Stimulated activated naive B cell treated with anti-CD40 and anti-IgM and Interleukin-4, amounts not matched to agents 10 μg/mL and 1 μg/mL and 100 μg/mL, for 72 hours (primary cell): ENCODE results near the gene LRP8.

Experiments
- ATAC-seq, 2 donors: fragments of 150-1000 bp; cut with Tn5 transposase; replicated peaks; 2 replicates each; pipeline ENCODE4 v1.10.0; 2021; ENCODE audit warnings: moderate library complexity in 1 of 2
- DNase-seq: peaks from one replicate; pipeline ENCODE4 v3.0.0; 2021
- H3K27ac Mint-ChIP-seq: one replicate; pipeline ENCODE4 v1.8.0; 2022; ENCODE audit warnings: mild to moderate bottlenecking, mixed read lengths
- H3K27me3 Mint-ChIP-seq, 2 donors: one replicate each; pipeline ENCODE4 v1.8.0; 2022; ENCODE audit warnings: mixed read lengths in 2 of 2
- H3K36me3 Mint-ChIP-seq, 2 donors: one replicate each; pipeline ENCODE4 v1.8.0; 2022; ENCODE audit warnings: mixed read lengths in 2 of 2, mild to moderate bottlenecking in 1 of 2
- H3K4me1 Mint-ChIP-seq, 2 donors: one replicate each; pipeline ENCODE4 v1.8.0; 2022; ENCODE audit warnings: mixed read lengths in 2 of 2, mild to moderate bottlenecking in 1 of 2
- H3K4me3 Mint-ChIP-seq, 2 donors: one replicate each; pipeline ENCODE4 v1.8.0; 2022; ENCODE audit warnings: mild to moderate bottlenecking in 2 of 2, mixed read lengths in 2 of 2, moderate library complexity in 1 of 2
- H3K9me3 Mint-ChIP-seq, 2 donors: one replicate each; pipeline ENCODE4 v1.8.0; 2022; ENCODE audit warnings: mixed read lengths in 2 of 2, mild to moderate bottlenecking in 1 of 2

Gene LRP8

DNA sequence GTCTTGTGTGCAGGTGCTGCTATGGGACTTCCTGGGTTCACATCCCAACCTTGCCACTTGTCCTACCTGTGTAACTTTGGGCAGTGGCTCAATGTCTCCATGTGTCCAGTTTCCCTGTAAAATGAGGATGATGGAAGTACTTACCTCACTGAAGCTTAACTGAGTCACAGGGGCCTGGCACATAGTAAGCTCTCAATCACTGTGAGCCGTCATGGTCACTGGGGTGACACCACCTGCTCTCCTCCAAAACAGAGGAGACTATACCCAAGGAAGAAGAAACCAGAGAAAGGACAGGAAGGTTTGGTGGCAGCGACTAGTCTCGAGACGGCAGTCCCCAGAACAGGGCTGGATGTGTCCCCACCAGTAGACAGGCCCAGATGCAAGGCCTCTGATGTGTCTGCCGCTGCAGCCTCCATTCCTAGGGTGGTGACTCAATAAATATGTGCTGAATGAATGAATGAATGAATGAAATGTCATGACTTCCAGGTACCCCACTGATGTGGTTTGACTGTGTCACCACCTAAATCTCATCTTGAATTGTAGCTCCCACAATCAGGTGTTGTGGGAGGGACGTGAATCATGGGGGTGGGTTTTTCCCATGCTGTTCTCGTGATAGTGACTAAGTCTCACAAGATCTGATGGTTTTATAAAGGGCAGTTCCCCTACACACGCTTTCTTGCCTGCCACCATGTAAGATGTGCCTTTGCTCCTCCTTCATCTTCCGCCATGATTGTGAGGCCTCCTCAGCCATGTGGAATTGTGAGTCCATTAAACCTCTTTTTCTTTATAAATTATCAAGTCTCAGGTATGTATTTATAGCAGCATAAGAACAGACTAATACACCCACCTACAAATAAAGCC lies 13.0 kb upstream of the LRP8 start:
- peak overlapping the region; percentile 7 for H3K27ac Mint-ChIP-seq
- DNase-seq (no peak), ATAC-seq (no peak)

GRCh38 chr1:53339736-53340635 lies 12.1 kb upstream of the LRP8 start:
- Mint-ChIP-seq H3K9me3 (peaks cover 7% of the 10 kb centered on the region in 2 donors), H3K27ac (no peak overlapping the region), H3K36me3 (peaks cover 0 to 14% of the 10 kb centered on the region in 2 donors), H3K4me1 (peaks cover 6% of the 10 kb centered on the region in 2 donors), H3K27me3 (peaks cover 0 to 6% of the 10 kb centered on the region in 2 donors), H3K4me3 (no peak overlapping the region)
- no peak for ATAC-seq
- no peak for DNase-seq

More for the DNA sequence above, 13.0 kb upstream of the LRP8 start:
- peaks cover 0 to 6% of the 10 kb centered on the region in 2 donors for H3K27me3 Mint-ChIP-seq
- peaks cover 7% of the 10 kb centered on the region in 2 donors for H3K9me3 Mint-ChIP-seq
- H3K4me3 Mint-ChIP-seq: no peak overlapping the region
- H3K36me3 Mint-ChIP-seq: peaks cover 0 to 14% of the 10 kb centered on the region in 2 donors
- H3K4me1 Mint-ChIP-seq: peaks cover 5 to 11% of the 10 kb centered on the region in 2 donors

DNA sequence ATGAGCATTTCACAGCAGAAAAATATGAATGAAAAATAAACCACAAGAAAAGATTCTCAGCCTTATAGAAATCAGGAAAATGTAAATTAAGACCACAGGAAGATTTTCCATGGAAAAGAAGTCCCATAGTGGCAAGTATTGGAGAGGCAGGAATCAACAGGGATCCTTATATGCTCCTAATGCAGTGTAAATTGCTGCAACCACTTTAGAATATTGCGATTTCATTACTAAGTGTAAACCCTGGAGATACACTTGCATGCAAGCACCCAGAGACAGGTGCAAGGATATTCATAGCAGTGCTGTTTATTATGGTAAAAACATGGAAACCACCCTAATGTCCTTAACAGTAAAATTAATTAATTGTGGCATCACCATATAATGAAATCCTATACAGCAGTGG lies 10.6 kb upstream of the LRP8 start:
- H3K36me3 Mint-ChIP-seq: peaks cover 0 to 14% of the 10 kb centered on the region in 2 donors
- DNase-seq: no peak
- no peak for ATAC-seq
- H3K27me3 Mint-ChIP-seq: peaks cover 0 to 6% of the 10 kb centered on the region in 2 donors
- H3K4me3 Mint-ChIP-seq: no peak overlapping the region
- H3K9me3 Mint-ChIP-seq: peaks cover 7% of the 10 kb centered on the region in 2 donors
- no peak overlapping the region for H3K27ac Mint-ChIP-seq
- H3K4me1 Mint-ChIP-seq: peaks cover 9 to 11% of the 10 kb centered on the region in 2 donors

DNA sequence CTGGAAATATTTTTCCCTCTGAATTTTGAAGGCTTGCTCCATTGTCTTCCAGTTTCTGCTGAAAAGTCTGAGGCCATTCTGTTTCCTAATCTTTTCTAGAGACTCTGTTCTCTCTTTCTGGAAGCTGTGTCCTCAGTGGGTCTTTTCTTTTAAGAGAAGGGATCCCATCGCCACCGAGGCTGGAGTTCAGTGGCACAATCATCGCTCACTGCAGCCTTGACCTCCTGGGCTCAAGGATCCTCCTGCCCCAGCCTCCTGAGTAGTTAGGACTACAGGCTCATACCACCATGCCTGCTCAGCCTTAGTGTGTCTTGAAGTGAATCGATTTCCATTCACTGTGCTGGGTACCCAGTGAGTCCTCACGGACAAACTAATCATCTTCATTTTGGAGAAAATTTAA lies 9.6 kb upstream of the LRP8 start:
- H3K27me3 Mint-ChIP-seq: peaks cover 0 to 6% of the 10 kb centered on the region in 2 donors
- peaks cover 7% of the 10 kb centered on the region in 2 donors for H3K9me3 Mint-ChIP-seq
- DNase-seq: no peak
- no peak overlapping the region for H3K27ac Mint-ChIP-seq
- peaks cover 0 to 14% of the 10 kb centered on the region in 2 donors for H3K36me3 Mint-ChIP-seq
- H3K4me1 Mint-ChIP-seq: peaks cover 9 to 11% of the 10 kb centered on the region in 2 donors
- H3K4me3 Mint-ChIP-seq: no peak overlapping the region
- no peak for ATAC-seq

- H3K27me3 Mint-ChIP-seq: peaks cover 0 to 6% of the 10 kb centered on the region in 2 donors
- no peak overlapping the region for H3K4me3 Mint-ChIP-seq
- no peak overlapping the region for H3K27ac Mint-ChIP-seq
- peaks cover 0 to 8% of the 10 kb centered on the region in 2 donors for H3K36me3 Mint-ChIP-seq
- ATAC-seq (no peak), DNase-seq (no peak)
- peaks cover 6 to 7% of the 10 kb centered on the region in 2 donors for H3K4me1 Mint-ChIP-seq
- peaks cover 1 to 2% of the 10 kb centered on the region in 2 donors for H3K9me3 Mint-ChIP-seq
Measured at GRCh38 chr1:53336146-53336545, 8.3 kb upstream of the LRP8 start.

DNA sequence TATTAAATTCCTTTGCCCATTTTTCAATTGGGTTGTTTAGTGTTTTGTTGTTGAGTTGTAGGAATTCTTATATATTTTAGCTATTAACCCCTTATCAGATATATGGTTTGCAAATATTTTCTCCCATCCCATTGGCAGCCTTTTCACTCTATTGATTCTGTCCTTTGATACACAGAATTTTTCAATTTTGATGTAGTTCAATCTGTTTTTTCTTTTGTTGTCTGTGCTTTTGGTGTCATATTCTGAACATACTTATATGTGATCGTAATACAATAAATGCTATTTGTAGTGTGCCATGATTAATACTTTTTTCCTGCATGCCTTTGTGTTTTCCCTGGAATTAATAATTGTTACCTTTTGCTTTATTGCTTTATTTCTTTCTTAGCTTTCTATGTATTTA lies 7.8 kb upstream of the LRP8 start:
- DNase-seq (no peak), ATAC-seq (no peak)
- Mint-ChIP-seq H3K27ac (no peak overlapping the region), H3K36me3 (peaks cover 0 to 6% of the 10 kb centered on the region in 2 donors), H3K9me3 (peaks cover 0 to under 1% of the 10 kb centered on the region in 2 donors), H3K4me1 (peaks cover 6 to 7% of the 10 kb centered on the region in 2 donors), H3K4me3 (no peak overlapping the region), H3K27me3 (peaks cover 0 to 6% of the 10 kb centered on the region in 2 donors)

DNA sequence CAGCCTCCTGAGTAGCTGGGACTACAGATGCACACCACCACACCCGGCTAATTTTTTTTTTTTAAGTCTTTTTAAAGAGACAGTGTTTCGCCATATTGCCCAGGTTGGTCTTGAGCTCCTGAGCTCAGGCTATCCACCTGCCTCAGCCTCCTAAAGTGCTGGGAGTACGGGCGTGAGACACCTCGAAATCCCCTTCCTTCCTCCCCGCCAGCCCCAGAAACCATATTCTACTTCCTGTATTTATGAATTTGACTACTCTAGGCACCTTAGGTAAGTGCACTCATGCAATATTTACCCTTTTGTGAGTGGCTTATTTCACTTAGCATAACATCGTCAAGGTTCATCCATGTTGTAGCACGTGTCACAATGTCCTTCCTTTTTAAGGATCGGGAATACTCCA lies 6.9 kb upstream of the LRP8 start:
- Mint-ChIP-seq H3K4me1 (peaks cover 6 to 7% of the 10 kb centered on the region in 2 donors), H3K9me3 (no peaks in the 10 kb centered on the region), H3K27me3 (peaks cover 0 to 6% of the 10 kb centered on the region in 2 donors), H3K4me3 (no peak overlapping the region), H3K36me3 (peaks cover 0 to 4% of the 10 kb centered on the region in 2 donors), H3K27ac (no peak overlapping the region)
- peak; percentile 62 to 72 for ATAC-seq
- no peak for DNase-seq

GRCh38 chr1:53334312-53334711 lies 6.4 kb upstream of the LRP8 start:
- ATAC-seq (no peak), DNase-seq (no peak)
- peaks cover 0 to 6% of the 10 kb centered on the region in 2 donors for H3K27me3 Mint-ChIP-seq
- H3K4me3 Mint-ChIP-seq: no peak overlapping the region
- H3K9me3 Mint-ChIP-seq: no peaks in the 10 kb centered on the region
- peaks cover 0 to 4% of the 10 kb centered on the region in 2 donors for H3K36me3 Mint-ChIP-seq
- no peak overlapping the region for H3K27ac Mint-ChIP-seq
- peaks cover 6 to 7% of the 10 kb centered on the region in 2 donors for H3K4me1 Mint-ChIP-seq

DNA sequence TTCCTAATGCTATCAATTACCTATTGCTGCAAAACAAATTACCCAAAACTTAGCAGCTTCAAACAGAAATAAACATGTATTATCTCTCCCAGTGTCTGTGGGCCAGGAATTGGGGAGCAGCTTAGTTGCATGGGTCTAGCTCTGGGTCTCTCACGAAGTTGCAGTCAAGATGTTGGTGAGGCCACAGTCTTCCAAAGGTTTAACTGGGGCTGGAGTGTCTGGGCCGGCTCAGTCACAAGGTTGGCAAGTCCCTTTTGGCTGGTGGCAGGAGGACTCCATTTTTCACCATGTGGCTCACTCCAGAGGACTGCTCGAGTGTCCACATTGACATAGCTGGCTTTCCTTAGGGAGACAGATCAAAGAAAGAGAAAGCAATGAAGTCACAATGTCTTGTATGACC lies 5.0 kb upstream of the LRP8 start:
- Mint-ChIP-seq H3K27ac (no peak overlapping the region), H3K9me3 (no peaks in the 10 kb centered on the region), H3K36me3 (peaks cover 0 to under 1% of the 10 kb centered on the region in 2 donors), H3K27me3 (peaks cover 0 to 2% of the 10 kb centered on the region in 2 donors), H3K4me3 (no peak overlapping the region), H3K4me1 (peaks cover 11 to 14% of the 10 kb centered on the region in 2 donors)
- DNase-seq: no peak
- no peak for ATAC-seq

DNA sequence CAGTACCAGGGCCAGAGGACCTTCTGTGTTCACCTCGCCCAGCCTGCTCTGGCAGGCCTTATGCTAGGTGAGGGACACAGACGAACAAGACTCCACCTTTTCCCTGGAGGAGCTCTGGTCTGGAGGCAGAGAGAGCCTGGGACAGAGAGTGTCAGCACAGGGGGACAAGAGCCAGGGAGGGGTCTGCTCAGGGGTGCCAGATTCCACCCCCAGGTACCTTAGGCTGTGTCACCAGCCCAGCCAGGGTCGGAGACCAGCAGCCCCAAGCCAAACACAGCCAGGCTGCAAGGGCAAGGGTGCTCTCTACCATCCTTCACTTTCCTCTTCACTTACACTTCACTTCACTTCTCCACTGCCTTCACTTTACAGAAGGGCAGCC lies 4.3 kb upstream of the LRP8 start:
- H3K27ac Mint-ChIP-seq: no peak overlapping the region
- peaks cover 11 to 14% of the 10 kb centered on the region in 2 donors for H3K4me1 Mint-ChIP-seq
- ATAC-seq (no peak), DNase-seq (no peak)
- no peaks in the 10 kb centered on the region for H3K27me3 Mint-ChIP-seq
- H3K36me3 Mint-ChIP-seq: peaks cover 0 to 1% of the 10 kb centered on the region in 2 donors
- H3K9me3 Mint-ChIP-seq: no peaks in the 10 kb centered on the region
- H3K4me3 Mint-ChIP-seq: no peak overlapping the region

DNA sequence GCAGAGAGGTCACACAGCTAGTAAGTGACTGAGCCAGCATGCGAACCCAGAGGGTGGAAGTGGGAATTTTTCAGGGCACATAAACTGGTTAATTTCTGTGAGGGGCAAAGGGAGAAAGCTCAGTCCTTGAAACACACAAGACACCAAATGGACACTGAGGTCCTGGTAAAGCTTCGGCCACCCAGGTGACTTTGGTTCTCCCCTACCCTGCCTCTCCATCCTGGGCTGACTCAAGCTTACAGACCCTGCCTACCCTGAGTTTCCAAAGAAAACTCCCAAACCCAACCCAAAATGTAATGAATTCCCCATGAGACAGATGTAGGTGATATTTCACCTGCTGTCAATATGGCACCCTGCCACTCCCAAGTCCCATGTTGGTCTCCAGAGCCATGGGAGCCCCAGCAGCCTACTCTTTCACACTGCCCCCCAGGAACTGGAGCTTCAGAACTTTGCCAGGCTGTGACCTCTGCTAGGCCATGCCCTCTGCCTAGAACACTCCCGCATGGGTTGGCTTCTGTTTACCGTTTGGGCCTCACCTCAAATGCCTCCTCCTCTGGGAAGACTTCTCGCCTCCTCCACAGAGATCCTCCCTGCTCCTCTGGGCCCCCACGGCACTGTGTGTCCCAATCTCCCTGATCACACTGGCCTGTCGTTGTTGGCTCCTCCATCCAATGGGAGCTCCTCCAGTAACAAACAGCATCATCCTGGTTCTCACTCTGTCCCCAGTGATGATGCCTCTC lies 3.7 kb upstream of the LRP8 start:
- no peaks in the 10 kb centered on the region for H3K9me3 Mint-ChIP-seq
- no peak for ATAC-seq
- H3K4me1 Mint-ChIP-seq: peaks cover 11 to 14% of the 10 kb centered on the region in 2 donors
- H3K27me3 Mint-ChIP-seq: no peaks in the 10 kb centered on the region
- DNase-seq: no peak
- H3K36me3 Mint-ChIP-seq: peaks cover 0 to 7% of the 10 kb centered on the region in 2 donors
- H3K27ac Mint-ChIP-seq: no peak overlapping the region
- no peak overlapping the region for H3K4me3 Mint-ChIP-seq

- H3K4me3 Mint-ChIP-seq: no peak overlapping the region
- H3K9me3 Mint-ChIP-seq: no peaks in the 10 kb centered on the region
- H3K27me3 Mint-ChIP-seq: no peaks in the 10 kb centered on the region
- ATAC-seq (no peak), DNase-seq (no peak)
- no peak overlapping the region for H3K27ac Mint-ChIP-seq
- H3K36me3 Mint-ChIP-seq: peaks cover 4 to 13% of the 10 kb centered on the region in 2 donors
- H3K4me1 Mint-ChIP-seq: peaks cover 13 to 18% of the 10 kb centered on the region in 2 donors
Measured at GRCh38 chr1:53330819-53331218, 2.9 kb upstream of the LRP8 start.

DNA sequence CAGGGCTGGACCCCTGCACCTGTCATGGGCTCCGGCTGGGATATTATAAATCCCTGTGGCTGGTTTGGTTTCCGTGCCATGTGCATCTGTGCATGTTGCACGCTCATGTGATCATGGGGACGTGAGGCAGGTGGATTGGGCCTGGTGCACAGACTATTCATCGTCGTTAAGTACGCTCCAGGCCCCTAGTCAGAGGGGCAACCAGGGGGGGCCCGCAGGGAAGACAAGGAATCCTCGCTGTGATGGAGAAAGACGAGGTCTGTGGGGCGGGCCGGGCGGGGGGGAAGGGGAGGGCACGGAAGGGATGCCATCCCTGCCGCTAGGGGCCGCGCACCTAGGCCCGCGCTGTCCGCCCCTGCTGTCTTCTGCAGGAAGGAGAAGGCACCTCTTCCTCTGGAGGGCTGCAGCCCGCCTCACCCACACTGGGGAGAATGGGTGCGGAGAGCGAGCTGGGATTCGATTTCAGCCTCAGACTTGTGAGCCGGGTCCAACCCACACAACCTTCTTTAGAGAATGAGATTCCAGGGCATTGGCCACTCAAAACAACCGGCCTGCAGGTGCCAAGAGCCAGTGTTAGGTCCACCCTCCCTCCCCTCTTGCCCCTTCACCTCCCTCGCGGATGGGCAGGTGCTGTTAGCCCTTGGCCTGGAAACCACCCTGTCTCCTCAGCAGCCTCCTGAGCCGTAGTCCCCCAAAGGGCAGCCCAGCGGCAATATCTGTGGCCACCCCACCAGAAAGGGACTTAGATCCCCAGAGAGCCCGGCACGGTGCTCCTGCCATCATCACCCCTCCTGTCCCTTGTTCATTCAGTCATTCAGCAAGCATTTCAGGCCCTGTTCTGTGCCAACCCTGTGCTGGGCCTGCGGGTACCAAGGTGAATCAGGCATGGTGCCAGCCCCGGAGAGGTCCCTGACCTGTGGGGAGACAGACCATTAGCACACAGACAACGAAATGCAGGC lies 950 bp upstream of the LRP8 start:
- Mint-ChIP-seq H3K27ac (peak overlapping the region; percentile 69), H3K36me3 (peaks cover 17 to 31% of the 10 kb centered on the region in 2 donors), H3K9me3 (no peaks in the 10 kb centered on the region), H3K4me3 (peak overlapping the region; percentile 98 to 100), H3K4me1 (peaks cover 9 to 32% of the 10 kb centered on the region in 2 donors), H3K27me3 (no peaks in the 10 kb centered on the region)
- DNase-seq (no peak), ATAC-seq (no peak)
